OCI-LY7 (cell line): ENCODE data around the gene MSH3.

Source experiments
- CTCF ChIP-seq: fragments of 200-600 bp; sonication (generic); conservative IDR thresholded peaks from 2 replicates; pipeline ENCODE4 v1.5.1; 2014; ENCODE audit warnings: mild to moderate bottlenecking, antibody characterized with exemption, low read length, moderate library complexity, mixed read lengths
- EZH2phosphoT487 ChIP-seq: fragments of 200-600 bp; sonication (generic); IDR thresholded peaks from 2 replicates; pipeline ENCODE4 v1.6.1; 2018; ENCODE audit warnings: low read depth, borderline replicate concordance, mild to moderate bottlenecking, mixed run types, antibody characterized with exemption, low read length, moderate library complexity, mixed read lengths

- TF ChIP-seq CTCF (no peak), EZH2phosphoT487 (no peak)
Observed at GRCh38 chr5:80761176-80761575, 106.7 kb downstream of the MSH3 start.
